NCI-H2196 treated with DMSO at 0.1 percent for 48 hours (cell line): Measurements from ENCODE around the gene MEIS2.

Source experiments
- DNase-seq: peaks from one replicate; lab custom pipeline; 2025; ENCODE audit not compliant: unreplicated experiment; lab: John Stamatoyannopoulos, UW

MEIS2 gene

GRCh38 chr15:36966708-36967107 lies 133.6 kb downstream of the MEIS2 start:
- no peak for DNase-seq

- DNase-seq = no peak
Observed at GRCh38 chr15:36965570-36966342, 134.6 kb downstream of the MEIS2 start.

- DNase-seq = no peak
Observed at GRCh38 chr15:36964626-36965025, 135.7 kb downstream of the MEIS2 start.

- no peak for DNase-seq
Observed at GRCh38 chr15:36961956-36962355, 138.4 kb downstream of the MEIS2 start.

- no peak for DNase-seq
Observed at GRCh38 chr15:36960947-36961227, 139.5 kb downstream of the MEIS2 start.

GRCh38 chr15:36960179-36960946 lies 140.0 kb downstream of the MEIS2 start:
- no peak for DNase-seq

- no peak for DNase-seq
Observed at GRCh38 chr15:36959746-36960145, 140.6 kb downstream of the MEIS2 start.

- DNase-seq = no peak
Observed at GRCh38 chr15:36958606-36959005, 141.7 kb downstream of the MEIS2 start.

- no peak for DNase-seq
Observed at GRCh38 chr15:36954486-36954885, 145.9 kb downstream of the MEIS2 start.

- DNase-seq = no peak
Observed at GRCh38 chr15:36953346-36953745, 147.0 kb downstream of the MEIS2 start.

GRCh38 chr15:36951731-36952247 lies 148.6 kb downstream of the MEIS2 start:
- DNase-seq = no peak

- DNase-seq = no peak
Observed at GRCh38 chr15:36950371-36950770, 150.0 kb downstream of the MEIS2 start.

- DNase-seq = no peak
Observed at GRCh38 chr15:36948982-36949381, 151.4 kb downstream of the MEIS2 start.

- DNase-seq = no peak
Observed at GRCh38 chr15:36947035-36947719, 153.2 kb downstream of the MEIS2 start.

GRCh38 chr15:36944442-36944841 lies 155.9 kb downstream of the MEIS2 start:
- no peak for DNase-seq

GRCh38 chr15:36943508-36944361 lies 156.6 kb downstream of the MEIS2 start:
- no peak for DNase-seq

- no peak for DNase-seq
Observed at GRCh38 chr15:36942248-36942827, 158.0 kb downstream of the MEIS2 start.

GRCh38 chr15:36941798-36942197 lies 158.6 kb downstream of the MEIS2 start:
- DNase-seq = no peak

GRCh38 chr15:36940636-36941260 lies 159.6 kb downstream of the MEIS2 start:
- DNase-seq = no peak

GRCh38 chr15:36940219-36940618 lies 160.1 kb downstream of the MEIS2 start:
- no peak for DNase-seq
